Measurements from ENCODE around the gene ITGB2.

ITGB2 gene

DNA sequence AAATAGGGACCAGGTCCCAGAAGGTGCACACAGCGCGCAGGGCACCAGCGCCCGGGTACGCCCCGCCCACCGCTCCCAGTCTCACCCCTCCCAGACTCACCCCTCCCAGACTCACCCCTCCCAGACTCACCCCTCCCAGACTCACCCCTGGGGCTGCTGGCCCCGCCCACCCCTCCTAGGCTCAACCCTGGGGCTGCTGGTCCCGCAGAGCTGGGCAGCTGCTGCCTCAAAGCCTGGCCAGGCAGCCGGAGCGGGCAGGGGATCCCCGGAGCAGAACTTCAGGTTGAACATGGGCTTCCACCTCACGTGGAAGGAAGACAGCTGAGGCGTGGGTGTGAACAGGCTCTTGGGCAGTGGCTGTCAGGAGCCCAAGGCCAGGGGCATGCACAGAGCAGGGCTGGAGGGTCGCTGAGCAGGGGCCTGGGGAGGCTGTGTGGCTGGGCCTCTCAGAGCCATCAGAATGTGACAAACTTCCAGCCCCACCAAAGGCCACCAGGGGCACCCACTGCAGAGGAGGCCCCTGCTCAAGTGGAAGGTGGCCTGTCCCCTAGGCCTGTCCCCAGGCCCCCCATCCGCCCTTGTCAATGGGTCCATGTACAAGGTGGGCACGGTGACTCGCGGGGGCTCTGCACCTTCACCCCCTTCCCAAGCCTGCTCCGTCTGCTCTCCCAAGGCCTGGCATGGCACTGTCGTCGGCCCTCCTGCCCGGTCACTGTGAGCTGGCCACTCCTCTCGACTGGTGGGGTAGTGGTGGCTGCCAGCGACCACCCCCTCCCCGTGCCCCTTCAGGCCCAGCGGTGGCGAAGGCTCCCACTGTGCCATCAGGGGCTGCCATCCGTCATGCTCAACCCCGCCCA lies 82.4 kb downstream of the ITGB2 start:
- no peak overlapping the region for H3K9ac ChIP-seq (ENCODE audit: low read length in 5 of 5)
- H3K27ac ChIP-seq (ENCODE audit: low read depth, low read length), result no peak overlapping the region
- peaks cover 2 to 6% (median 6%) of the 10 kb centered on the region in 5 donors for H3K4me1 ChIP-seq (ENCODE audit: control insufficient read depth in 5 of 5, insufficient read depth in 5 of 5, low read length in 5 of 5)
- H3K4me3 ChIP-seq (ENCODE audit: low read depth in 1 of 5, low read length in 5 of 5), result no peak overlapping the region
- H3K9me3 ChIP-seq (ENCODE audit: control insufficient read depth in 5 of 5, low read length in 5 of 5), result no peaks in the 10 kb centered on the region
- peaks cover 6 to 23% (median 16%) of the 10 kb centered on the region in 5 donors for H3K27me3 ChIP-seq (ENCODE audit: control insufficient read depth in 5 of 5, insufficient read depth in 4 of 5, low read length in 5 of 5)
- no peaks in the 10 kb centered on the region for H3K36me3 ChIP-seq (ENCODE audit: control insufficient read depth in 5 of 5, insufficient read depth in 5 of 5, low read length in 5 of 5)

DNA sequence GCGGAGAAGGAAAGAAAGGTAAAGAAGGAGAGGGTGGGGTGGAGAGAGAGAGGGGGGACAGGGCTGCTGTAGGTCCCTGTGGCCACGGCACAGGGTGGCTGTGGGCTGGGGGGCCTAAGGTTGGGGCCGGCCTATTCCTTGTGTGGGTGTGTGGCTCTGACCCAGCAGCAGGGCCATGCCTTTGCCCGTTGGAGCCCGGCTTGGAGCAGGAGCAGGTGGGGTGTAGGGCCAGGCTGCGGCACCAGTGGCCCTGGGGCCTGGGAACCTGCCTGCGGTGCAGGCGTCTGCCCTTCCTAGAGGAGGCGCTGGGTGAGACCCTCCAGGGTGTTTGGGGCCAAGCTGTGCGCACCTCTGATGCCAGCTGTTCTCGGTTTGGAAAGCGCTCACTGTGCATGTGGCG lies 83.2 kb downstream of the ITGB2 start:
- Histone ChIP-seq H3K27me3 (ENCODE audit: control insufficient read depth in 5 of 5, insufficient read depth in 4 of 5, low read length in 5 of 5) (peaks cover 2 to 18% (median 13%) of the 10 kb centered on the region in 5 donors), H3K36me3 (ENCODE audit: control insufficient read depth in 5 of 5, insufficient read depth in 5 of 5, low read length in 5 of 5) (no peaks in the 10 kb centered on the region), H3K4me1 (ENCODE audit: control insufficient read depth in 5 of 5, insufficient read depth in 5 of 5, low read length in 5 of 5) (peaks cover 1 to 6% (median 6%) of the 10 kb centered on the region in 5 donors), H3K9me3 (ENCODE audit: control insufficient read depth in 5 of 5, low read length in 5 of 5) (no peaks in the 10 kb centered on the region), H3K9ac (ENCODE audit: low read length in 5 of 5) (no peak overlapping the region), H3K4me3 (ENCODE audit: low read depth in 1 of 5, low read length in 5 of 5) (no peak overlapping the region), H3K27ac (ENCODE audit: low read depth, low read length) (no peak overlapping the region)

DNA sequence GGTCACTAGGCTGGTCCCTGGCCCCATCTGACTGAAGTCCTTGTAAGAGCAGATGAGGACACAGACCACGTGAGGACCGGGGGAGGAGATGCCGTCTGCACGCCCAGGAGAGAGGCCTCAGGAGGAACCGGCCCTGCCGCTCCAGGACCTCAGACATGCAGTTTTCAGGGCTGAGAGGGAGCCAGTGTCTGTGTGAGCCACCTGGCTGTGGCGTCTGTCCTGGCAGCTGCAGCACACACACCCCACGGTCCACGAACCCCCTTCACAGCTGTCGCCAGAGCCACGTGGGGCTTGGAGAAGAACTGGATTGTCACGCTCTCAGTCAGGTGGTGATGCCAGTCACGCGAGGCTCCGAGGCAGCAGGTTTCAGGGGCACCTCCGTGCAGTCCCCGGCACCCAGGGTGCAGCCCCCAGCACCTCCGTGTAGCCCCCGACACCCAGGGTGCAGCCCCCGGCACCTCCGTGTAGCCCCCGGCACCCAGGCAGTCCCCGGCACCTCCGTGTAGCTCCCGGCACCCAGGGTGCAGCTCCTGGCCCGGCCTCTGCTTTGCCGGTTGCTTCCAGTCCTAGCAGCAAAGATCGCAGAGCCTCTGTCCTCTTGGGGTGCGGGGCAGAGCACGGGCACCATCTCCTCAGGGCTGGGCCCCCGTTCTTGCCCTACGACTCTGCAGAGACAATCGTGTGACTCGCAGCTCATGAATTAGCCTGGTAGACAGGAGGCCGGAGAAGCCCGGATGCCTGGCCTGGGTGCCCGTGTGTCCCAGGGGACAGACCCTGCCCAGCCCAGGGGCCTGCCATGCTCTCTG lies 83.8 kb downstream of the ITGB2 start:
- Histone ChIP-seq H3K27me3 (ENCODE audit: control insufficient read depth in 5 of 5, insufficient read depth in 4 of 5, low read length in 5 of 5) (peaks cover 2 to 16% (median 11%) of the 10 kb centered on the region in 5 donors), H3K9ac (ENCODE audit: low read length in 5 of 5) (no peak overlapping the region), H3K27ac (ENCODE audit: low read depth, low read length) (no peak overlapping the region), H3K4me3 (ENCODE audit: low read depth in 1 of 5, low read length in 5 of 5) (no peak overlapping the region), H3K9me3 (ENCODE audit: control insufficient read depth in 5 of 5, low read length in 5 of 5) (no peaks in the 10 kb centered on the region), H3K4me1 (ENCODE audit: control insufficient read depth in 5 of 5, insufficient read depth in 5 of 5, low read length in 5 of 5) (peaks cover 0 to 6% (median 6%) of the 10 kb centered on the region in 5 donors), H3K36me3 (ENCODE audit: control insufficient read depth in 5 of 5, insufficient read depth in 5 of 5, low read length in 5 of 5) (no peaks in the 10 kb centered on the region)

DNA sequence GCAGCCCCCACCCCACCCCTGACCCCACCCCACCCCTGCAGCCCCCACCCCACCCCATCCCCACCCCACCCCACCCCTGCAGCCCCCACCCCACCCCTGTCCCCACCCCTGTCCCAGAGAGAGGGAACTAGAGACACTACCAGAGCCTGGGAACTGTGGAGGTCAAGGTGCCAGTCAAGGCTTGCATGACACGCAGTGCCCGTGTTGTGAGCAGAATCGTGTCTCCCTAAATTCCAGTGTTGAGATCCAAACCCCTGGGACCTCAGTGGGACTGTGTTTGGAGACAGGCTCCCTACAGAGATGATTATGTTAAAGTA lies 84.4 kb downstream of the ITGB2 start:
- no peak overlapping the region for H3K9ac ChIP-seq (ENCODE audit: low read length in 5 of 5)
- no peak overlapping the region for H3K27ac ChIP-seq (ENCODE audit: low read depth, low read length)
- no peak overlapping the region for H3K4me3 ChIP-seq (ENCODE audit: low read depth in 1 of 5, low read length in 5 of 5)
- peaks cover 0 to 6% (median 6%) of the 10 kb centered on the region in 5 donors for H3K4me1 ChIP-seq (ENCODE audit: control insufficient read depth in 5 of 5, insufficient read depth in 5 of 5, low read length in 5 of 5)
- H3K9me3 ChIP-seq (ENCODE audit: control insufficient read depth in 5 of 5, low read length in 5 of 5), result no peaks in the 10 kb centered on the region
- H3K27me3 ChIP-seq (ENCODE audit: control insufficient read depth in 5 of 5, insufficient read depth in 4 of 5, low read length in 5 of 5), result peaks cover 2 to 12% (median 8%) of the 10 kb centered on the region in 5 donors
- H3K36me3 ChIP-seq (ENCODE audit: control insufficient read depth in 5 of 5, insufficient read depth in 5 of 5, low read length in 5 of 5), result no peaks in the 10 kb centered on the region
